MCF 10A (cell line): Measurements from ENCODE around the gene METAP1D. TPM values are rescaled to one million over a fixed set of nuclear protein-coding genes. Genes with fewer than 3 reads are reported as not detected.

Experiments
- BruUV-seq: library from RNA; stranded (reverse); fragments of 400-500 nt; replicated peaks from 2 replicates; lab custom pipeline; 2021; lab: Mats Ljungman, UMichigan
- CTCF ChIA-PET: fragments of 300-600 bp; sonication (Branson Sonifier 250); formaldehyde crosslinking; extraction: SDS; loops from one replicate; lab custom pipeline; 2021; ENCODE audit warnings: antibody characterized with exemption, inconsistent platforms; lab: Yijun Ruan, JAX
- POLR2A ChIA-PET: fragments of 300-600, 350-650 bp; sonication (Branson Sonifier 250); formaldehyde crosslinking; extraction: SDS; loops from one replicate; lab custom pipeline; 2020; ENCODE audit warnings: antibody characterized with exemption, inconsistent platforms; lab: Yijun Ruan, JAX
- DNase-seq: peaks from one replicate; pipeline ENCODE4 v3.0.0-alpha.2; 2018; ENCODE audit not compliant: unreplicated experiment
- H3K27ac Mint-ChIP-seq: one replicate; pipeline ENCODE4 v1.8.0; 2022; ENCODE audit warnings: mild to moderate bottlenecking, low read depth, mixed read lengths; ENCODE audit not compliant: unreplicated experiment
- H3K27me3 Mint-ChIP-seq: one replicate; pipeline ENCODE4 v1.8.0; 2022; ENCODE audit warnings: mixed read lengths; ENCODE audit not compliant: insufficient read depth, unreplicated experiment
- H3K36me3 Mint-ChIP-seq: one replicate; pipeline ENCODE4 v1.8.0; 2022; ENCODE audit warnings: mild to moderate bottlenecking, moderate library complexity, mixed read lengths; ENCODE audit not compliant: insufficient read depth, unreplicated experiment
- H3K4me1 Mint-ChIP-seq: one replicate; pipeline ENCODE4 v1.8.0; 2022; ENCODE audit warnings: mixed read lengths; ENCODE audit not compliant: insufficient read depth, unreplicated experiment
- H3K4me3 Mint-ChIP-seq: one replicate; pipeline ENCODE4 v1.8.0; 2022; ENCODE audit warnings: mild to moderate bottlenecking, moderate library complexity, mixed read lengths; ENCODE audit not compliant: unreplicated experiment
- H3K9me3 Mint-ChIP-seq: one replicate; pipeline ENCODE4 v1.8.0; 2022; ENCODE audit warnings: mixed read lengths; ENCODE audit not compliant: unreplicated experiment
- CTCF ChIP-seq: fragments of 200-600 bp; IDR thresholded peaks from one replicate; pipeline ENCODE4 v1.8.0; 2022; ENCODE audit warnings: antibody characterized with exemption, mild to moderate bottlenecking; ENCODE audit not compliant: unreplicated experiment
- intact Hi-C: fragments of 100-400 bp; cut with micrococcal nuclease; formaldehyde crosslinking; loops from 2 replicates; pipeline ENCODE4 v1.14.1; 2022
- total RNA-seq: library from RNA; stranded (reverse); gene quantifications from 2 replicates; pipeline ENCODE4 v1.2.3, GENCODE V29; 2022

Gene METAP1D
- total RNA-seq, 1 experiment from 2014 or later = 9.3 TPM

GRCh38 chr2:172038604-172039003 is 38.9 kb downstream of the METAP1D start:
- ChIA-PET CTCF (interaction anchor here (0.9 to 1.9 kb wide), 6 partner anchors 17 to 440 kb away, joined by 3 to 6 read pairs (median 4); no protein-coding TSS in a partner anchor), POLR2A (interaction anchor here (0.6 to 2.6 kb wide), 23 partner anchors 8 to 930 kb away, joined by 3 to 20 read pairs (median 4); partner anchors contain the start of genes DLX1, DLX2, HAT1 and METAP1D)
- Mint-ChIP-seq H3K4me1 (peaks cover 10% of the 10 kb centered on the region), H3K27me3 (no peaks in the 10 kb centered on the region), H3K36me3 (no peaks in the 10 kb centered on the region), H3K4me3 (no peak overlapping the region), H3K9me3 (no peaks in the 10 kb centered on the region), H3K27ac (no peak overlapping the region)
- TF ChIP-seq CTCF = no peak
- peak; percentile 90 for DNase-seq
- BruUV-seq = no TSS peak
- intact Hi-C loops = no loop called here

GRCh38 chr2:172039011-172039704 is 39.4 kb downstream of the METAP1D start:
- no peak overlapping the region for H3K4me3 Mint-ChIP-seq
- H3K4me1 Mint-ChIP-seq = peaks cover 10% of the 10 kb centered on the region
- POLR2A ChIA-PET = interaction anchor here (0.7 to 2.6 kb wide), 18 partner anchors 11 to 244 kb away, joined by 3 to 20 read pairs (median 4); partner anchors contain the start of genes DLX1, DLX2, HAT1 and METAP1D
- no peaks in the 10 kb centered on the region for H3K27me3 Mint-ChIP-seq
- CTCF ChIA-PET = interaction anchor here (0.9 to 1.9 kb wide), 6 partner anchors 17 to 88 kb away, joined by 3 to 6 read pairs (median 3); partner anchors contain the start of gene DLX1
- no TSS peak for BruUV-seq
- intact Hi-C loops = no loop called here
- no peak overlapping the region for H3K27ac Mint-ChIP-seq
- no peaks in the 10 kb centered on the region for H3K36me3 Mint-ChIP-seq
- H3K9me3 Mint-ChIP-seq = no peaks in the 10 kb centered on the region
- DNase-seq = peak; percentile 9
- TF ChIP-seq CTCF = no peak

- Mint-ChIP-seq H3K4me3 (no peak overlapping the region), H3K4me1 (peaks cover 10% of the 10 kb centered on the region), H3K36me3 (no peaks in the 10 kb centered on the region), H3K9me3 (no peaks in the 10 kb centered on the region), H3K27me3 (no peaks in the 10 kb centered on the region), H3K27ac (no peak overlapping the region)
- no peak for DNase-seq
- CTCF ChIA-PET = interaction anchor here (0.7 to 1.0 kb wide), 2 partner anchors 45 to 52 kb away, joined by 3 read pairs; partner anchors contain the start of gene DLX1
- TF ChIP-seq CTCF = no peak
- intact Hi-C loops = no loop called here
- POLR2A ChIA-PET = interaction anchor here (1.7 kb wide), 1 partner anchor 9 kb away, joined by 5 read pairs; no protein-coding TSS in a partner anchor
- no TSS peak for BruUV-seq
These were observed 40.6 kb downstream of the METAP1D start for GRCh38 chr2:172040311-172040710.

- TF ChIP-seq CTCF = no peak
- ChIA-PET POLR2A (interaction anchor here (0.9 to 1.7 kb wide), 3 partner anchors 8 to 213 kb away, joined by 3 to 6 read pairs (median 3); no protein-coding TSS in a partner anchor), CTCF (interaction anchor here (0.6 kb wide), 2 partner anchors 19 to 49 kb away, joined by 3 read pairs; no protein-coding TSS in a partner anchor)
- intact Hi-C loops = no loop called here
- Mint-ChIP-seq H3K9me3 (no peaks in the 10 kb centered on the region), H3K4me1 (no peaks in the 10 kb centered on the region), H3K27me3 (no peaks in the 10 kb centered on the region), H3K4me3 (no peak overlapping the region), H3K36me3 (no peaks in the 10 kb centered on the region), H3K27ac (no peak overlapping the region)
- no TSS peak for BruUV-seq
- DNase-seq = no peak
These were observed 46.4 kb downstream of the METAP1D start for GRCh38 chr2:172046080-172046678.
